Measurements from ENCODE around the gene DTHD1.

DNA sequence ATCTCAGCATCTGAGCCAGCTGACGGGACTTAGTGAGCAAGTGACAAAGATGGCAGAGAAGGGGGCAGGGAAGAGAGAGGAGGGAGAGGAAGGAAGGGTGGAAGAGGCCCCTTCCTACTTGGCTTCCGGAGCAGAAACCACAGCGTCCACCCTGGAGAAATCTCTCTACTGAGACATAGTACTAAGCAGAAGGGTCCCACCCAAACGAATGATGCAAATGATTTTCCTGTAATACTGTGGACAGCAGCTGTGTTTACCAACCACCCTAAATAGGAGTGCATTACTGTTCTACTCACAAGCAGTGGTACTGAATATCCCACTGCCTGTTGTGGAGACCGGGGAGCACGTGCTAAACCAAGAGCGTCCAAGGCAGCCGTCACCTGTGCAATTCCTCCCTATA lies 29.4 kb downstream of the DTHD1 start:
- TF ChIP-seq, protein P1, sequence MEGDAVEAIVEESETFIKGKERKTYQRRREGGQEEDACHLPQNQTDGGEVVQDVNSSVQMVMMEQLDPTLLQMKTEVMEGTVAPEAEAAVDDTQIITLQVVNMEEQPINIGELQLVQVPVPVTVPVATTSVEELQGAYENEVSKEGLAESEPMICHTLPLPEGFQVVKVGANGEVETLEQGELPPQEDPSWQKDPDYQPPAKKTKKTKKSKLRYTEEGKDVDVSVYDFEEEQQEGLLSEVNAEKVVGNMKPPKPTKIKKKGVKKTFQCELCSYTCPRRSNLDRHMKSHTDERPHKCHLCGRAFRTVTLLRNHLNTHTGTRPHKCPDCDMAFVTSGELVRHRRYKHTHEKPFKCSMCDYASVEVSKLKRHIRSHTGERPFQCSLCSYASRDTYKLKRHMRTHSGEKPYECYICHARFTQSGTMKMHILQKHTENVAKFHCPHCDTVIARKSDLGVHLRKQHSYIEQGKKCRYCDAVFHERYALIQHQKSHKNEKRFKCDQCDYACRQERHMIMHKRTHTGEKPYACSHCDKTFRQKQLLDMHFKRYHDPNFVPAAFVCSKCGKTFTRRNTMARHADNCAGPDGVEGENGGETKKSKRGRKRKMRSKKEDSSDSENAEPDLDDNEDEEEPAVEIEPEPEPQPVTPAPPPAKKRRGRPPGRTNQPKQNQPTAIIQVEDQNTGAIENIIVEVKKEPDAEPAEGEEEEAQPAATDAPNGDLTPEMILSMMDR (IDR thresholded peaks at IDR 0.05): no peak
- TF ChIP-seq POLR2AphosphoS5 (IDR thresholded peaks at IDR 0.05): no peak
- TF ChIP-seq POLR2A (IDR thresholded peaks at IDR 0.05): no peak
